ENCODE measurements around the gene SLAMF7. TPM values are rescaled to one million over a fixed set of nuclear protein-coding genes. Genes with fewer than 3 reads are reported as not detected.
"Not testable (repeated sequence)": the region's sequence is repeated elsewhere in the genome, so short reads cannot be mapped to it uniquely, and the experiment has no call there.

SLAMF7 gene
- total RNA-seq, 1 donor from 2014 or later = not detected

DNA sequence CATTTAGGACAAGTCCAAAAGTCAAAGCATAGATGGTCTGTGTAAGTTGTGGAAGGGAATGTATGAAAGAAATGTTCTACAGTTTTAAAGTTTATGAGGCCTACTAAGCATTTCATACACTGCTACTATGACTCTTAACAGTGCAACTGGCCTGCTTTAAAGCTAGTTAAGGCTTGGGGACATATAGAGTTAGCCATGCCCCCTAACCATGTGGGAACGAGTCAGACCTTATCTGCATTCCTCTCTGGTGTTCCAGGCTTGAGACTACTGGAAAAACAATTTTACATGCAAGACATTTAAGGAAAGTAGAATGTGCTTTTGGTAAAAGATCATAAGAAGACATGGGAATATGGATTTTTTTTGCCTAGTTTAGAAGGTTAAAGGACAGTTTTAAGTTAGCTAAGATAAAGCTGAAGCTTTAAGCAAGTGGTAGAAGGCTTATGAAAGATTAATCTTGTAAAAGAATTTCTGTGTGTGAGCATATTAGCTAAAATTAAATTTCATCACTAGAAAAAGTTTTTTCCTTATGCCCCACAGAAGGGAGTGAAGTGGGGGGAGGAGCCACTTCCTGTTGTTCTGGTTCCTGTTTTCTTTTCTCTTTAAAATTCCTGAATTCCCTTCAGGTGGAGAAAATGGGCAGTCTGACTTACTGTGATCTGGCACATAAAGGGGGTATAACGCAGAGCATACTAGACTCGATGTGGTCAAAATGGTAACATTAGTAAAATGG is 18.5 kb upstream of the SLAMF7 start:
- no peak for DNase-seq (ENCODE audit: low read depth in 2 of 2)

GRCh38 chr1:160721473-160721872 is 17.6 kb upstream of the SLAMF7 start:
- no peak for DNase-seq (ENCODE audit: low read depth in 2 of 2)

GRCh38 chr1:160722726-160723125 is 16.3 kb upstream of the SLAMF7 start:
- DNase-seq (ENCODE audit: low read depth in 2 of 2) = no peak

- DNase-seq (ENCODE audit: low read depth in 2 of 2) = no peak
These were observed 15.7 kb upstream of the SLAMF7 start for GRCh38 chr1:160723332-160723731.

DNA sequence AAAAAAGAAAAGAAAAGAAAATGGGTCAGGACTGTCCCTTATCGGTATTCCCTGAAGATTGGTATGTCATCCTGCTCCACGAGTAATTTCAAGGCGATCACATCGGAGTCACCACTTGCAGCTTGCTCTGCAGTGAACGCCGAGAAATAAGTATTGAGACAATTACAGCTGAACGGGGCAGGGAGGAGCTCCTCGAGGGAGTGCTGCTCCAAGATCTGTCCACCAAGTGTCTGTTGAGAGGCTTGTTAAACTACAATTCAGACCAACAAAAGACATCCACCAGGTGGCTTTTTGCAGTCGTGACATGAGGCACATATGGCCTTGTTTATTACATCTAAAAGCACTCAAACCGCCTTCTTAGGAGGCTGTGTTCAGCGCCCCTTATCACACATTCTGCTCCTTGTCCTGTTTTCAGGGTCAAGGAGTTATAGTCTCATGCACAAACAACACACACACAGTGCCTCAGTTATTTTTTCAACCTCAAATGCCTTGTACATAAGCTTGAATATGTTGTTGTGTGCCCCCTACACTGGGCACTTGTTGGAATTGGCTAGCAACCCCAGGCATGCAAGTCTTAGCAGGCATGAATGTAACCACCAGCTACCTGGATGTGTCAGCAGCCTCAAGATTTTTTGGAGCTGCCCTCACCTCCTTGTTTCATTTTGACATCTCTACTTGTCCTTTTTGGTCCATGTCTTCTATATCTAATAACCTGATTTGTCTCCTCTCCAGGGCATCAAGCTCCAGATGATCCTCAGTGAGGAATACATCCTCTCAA is 14.4 kb upstream of the SLAMF7 start:
- no peak for DNase-seq (ENCODE audit: low read depth in 2 of 2)

GRCh38 chr1:160726114-160726497 is 12.9 kb upstream of the SLAMF7 start:
- DNase-seq (ENCODE audit: low read depth in 2 of 2) = no peak

DNA sequence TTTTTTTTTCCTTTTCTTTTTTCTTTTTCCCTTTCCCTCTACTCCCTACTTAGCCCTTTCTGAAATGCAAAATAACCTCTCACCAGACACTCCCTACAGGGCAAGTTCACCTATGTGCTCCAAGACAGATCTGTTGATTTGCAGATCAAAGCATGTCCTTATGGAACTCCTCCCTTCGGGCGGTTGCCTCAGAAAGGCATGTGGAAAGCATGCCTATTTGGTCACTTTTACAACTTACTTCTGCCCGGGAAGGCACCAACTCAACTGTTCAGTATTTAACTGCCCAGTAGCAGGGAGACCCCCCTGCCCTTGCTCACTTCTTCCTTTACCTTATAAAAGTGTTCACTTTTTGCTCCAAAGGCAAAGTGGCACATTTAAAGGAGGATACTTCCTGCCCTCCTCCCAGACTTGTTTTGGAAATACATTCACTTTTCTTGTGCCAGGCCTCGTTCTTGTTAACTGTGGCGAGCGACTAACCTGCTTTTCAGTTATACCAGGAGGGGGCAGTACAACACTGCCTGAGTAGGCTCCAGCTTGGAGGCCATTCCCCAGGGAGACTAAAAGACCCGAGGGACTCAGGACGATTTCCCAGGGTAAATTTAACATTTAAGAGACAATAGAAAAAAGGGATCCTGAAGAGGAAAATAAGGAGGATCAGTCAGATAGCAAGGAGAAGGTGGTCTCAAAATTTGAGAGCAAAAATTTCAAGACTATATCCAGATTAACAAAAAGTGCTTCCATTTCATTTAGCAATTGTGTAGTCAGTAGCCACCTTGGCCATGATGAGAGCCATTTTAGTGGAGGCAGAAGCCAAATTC is 12.3 kb upstream of the SLAMF7 start:
- peak; percentile 37 to 63 for DNase-seq (ENCODE audit: low read depth in 2 of 2)

DNA sequence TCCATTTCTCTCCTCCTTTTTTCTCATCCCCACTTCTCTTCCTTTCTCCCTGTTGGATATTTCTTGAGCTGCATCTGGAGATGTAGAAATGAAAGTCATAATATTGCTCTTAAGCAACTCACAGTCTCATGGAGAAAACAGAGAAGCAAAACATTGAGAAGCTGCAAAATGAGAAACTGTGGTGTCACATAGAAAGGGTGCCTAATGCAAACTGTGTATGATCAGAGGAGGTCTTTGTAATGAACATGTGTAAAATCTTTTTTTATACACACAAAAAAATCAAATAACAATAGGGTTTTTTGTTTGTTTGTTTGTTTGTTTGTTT is 11.8 kb upstream of the SLAMF7 start:
- no peak for DNase-seq (ENCODE audit: low read depth in 2 of 2)

DNA sequence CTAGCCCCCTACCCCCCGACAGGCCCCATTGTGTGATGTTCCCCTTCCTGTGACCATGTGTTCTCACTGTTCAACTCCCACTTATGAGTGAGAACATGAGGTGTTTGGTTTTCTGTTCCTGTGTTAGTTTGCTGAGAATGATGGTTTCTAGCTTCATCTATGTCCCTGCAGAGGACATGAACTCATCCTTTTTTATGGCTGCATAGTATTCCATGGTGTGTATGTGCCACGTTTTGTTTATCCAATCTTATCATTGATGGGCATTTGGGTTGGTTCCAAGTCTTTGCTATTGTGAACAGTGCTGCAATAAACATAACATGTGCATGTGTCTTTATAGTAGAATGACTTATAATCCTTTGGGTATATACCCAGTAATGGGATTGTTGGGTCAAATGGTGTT is 7.5 kb upstream of the SLAMF7 start:
- not testable (repeated sequence) for DNase-seq (ENCODE audit: low read depth in 2 of 2)

DNA sequence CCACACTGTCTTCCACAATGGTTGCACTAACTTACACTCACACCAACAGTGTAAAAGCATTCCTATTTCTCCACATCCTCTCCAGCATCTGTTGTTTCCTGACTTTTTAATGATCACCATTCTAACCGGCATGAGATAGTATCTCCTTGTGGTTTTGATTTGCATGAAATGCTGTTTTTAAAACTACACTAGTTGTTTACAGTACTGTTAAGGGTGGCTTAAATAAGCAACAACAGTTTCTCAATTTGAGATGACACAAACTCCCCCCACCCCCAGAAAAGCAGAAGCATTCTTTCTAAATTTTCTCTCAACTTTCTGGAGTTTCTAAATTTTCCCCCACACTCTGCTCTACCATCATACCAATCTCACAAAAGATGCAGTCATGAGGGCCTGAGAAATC is 7.1 kb upstream of the SLAMF7 start:
- DNase-seq (ENCODE audit: low read depth in 2 of 2) = no peak

- DNase-seq (ENCODE audit: low read depth in 2 of 2) = no peak
These were observed 5.1 kb upstream of the SLAMF7 start for GRCh38 chr1:160733898-160734297.

DNA sequence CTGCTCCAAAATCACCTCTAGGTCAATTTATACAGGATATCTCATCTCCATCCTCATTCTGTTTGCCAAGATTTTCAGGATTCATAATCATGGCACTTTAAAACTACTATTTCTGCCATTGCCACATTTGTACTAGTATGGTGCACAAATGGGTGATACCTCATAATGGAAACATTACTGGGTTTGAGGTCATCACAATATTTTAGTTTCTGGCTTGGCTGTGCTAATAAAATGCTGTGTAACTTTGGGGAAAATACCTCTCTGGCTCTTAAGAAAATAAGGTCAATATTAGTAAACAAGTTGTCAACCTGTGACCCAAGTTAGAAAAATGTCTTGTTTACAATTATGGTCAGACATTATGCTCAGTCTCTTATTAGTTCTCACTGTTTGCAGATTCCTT is 4.7 kb upstream of the SLAMF7 start:
- no peak for DNase-seq (ENCODE audit: low read depth in 2 of 2)

DNA sequence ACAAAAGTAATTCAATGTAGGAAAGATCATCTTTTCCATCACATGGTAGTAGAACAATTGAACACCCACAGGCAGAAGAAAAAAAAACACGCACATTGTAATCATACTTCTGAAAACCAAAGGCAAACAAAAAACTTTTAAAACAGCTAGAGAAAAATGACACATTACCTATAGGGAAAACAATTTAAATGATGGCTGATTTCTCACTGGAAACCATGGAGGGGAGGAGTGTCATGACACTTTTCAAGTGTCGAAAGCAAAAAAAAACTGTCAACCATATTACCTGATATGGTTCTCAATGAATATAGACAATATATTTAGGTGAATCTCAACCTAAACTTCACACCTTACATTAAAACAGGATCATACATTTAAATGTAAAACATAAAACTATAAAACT is 776 bp upstream of the SLAMF7 start:
- no peak for DNase-seq (ENCODE audit: low read depth in 2 of 2)

DNA sequence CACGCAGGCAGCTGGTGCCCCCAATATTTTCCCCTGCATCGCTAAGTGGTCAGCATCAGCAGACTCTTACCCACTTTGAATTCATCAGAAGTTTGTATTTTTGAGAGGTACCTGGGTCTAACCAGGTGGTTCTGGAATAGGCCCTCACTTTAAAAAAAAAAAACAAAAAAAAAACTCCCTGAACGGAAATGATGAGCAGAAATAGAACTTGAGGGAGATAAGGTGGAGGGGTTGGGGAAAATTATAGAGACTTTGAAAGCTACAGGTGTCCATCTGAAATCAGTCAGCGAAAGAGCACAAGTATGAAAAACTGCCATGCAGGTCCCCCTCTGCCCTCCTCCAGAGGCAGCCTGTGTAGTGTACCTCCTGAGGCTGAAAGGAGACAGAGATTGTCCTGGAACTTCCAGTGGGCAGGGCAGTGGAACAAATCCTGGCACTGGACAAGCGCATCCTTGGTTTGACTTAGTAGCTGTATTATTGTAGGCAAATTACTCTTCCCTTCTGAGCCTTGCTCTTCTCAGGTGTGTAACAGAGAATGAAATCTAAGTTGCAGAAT is 1.2 kb downstream of the SLAMF7 start:
- no peak for DNase-seq (ENCODE audit: low read depth in 2 of 2)

DNA sequence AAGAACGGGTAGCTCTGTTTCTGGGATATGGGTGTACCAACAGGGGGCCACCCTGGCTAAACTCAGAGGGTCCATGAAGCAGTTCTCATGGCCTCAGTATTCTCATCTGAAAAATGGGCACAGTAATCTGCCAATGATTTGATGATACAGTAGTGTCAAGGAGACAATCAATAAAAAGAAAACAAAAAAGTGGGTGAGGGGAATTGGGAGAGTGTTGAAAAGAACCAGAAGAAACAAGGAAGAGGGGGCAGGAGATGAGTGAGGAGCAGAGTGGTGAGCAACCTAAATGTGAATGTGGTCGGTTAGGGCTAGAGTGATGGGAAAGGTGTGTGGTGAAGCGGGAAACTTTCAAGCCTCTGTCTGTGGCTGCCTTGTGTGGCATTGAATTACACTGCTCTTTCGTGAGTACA is 2.0 kb downstream of the SLAMF7 start:
- no peak for DNase-seq (ENCODE audit: low read depth in 2 of 2)

- DNase-seq (ENCODE audit: low read depth in 2 of 2) = no peak
These were observed 2.7 kb downstream of the SLAMF7 start for GRCh38 chr1:160741612-160742348.

GRCh38 chr1:160742428-160743127 is 3.5 kb downstream of the SLAMF7 start:
- no peak for DNase-seq (ENCODE audit: low read depth in 2 of 2)

GRCh38 chr1:160743266-160743665 is 4.2 kb downstream of the SLAMF7 start:
- DNase-seq (ENCODE audit: low read depth in 2 of 2) = no peak

DNA sequence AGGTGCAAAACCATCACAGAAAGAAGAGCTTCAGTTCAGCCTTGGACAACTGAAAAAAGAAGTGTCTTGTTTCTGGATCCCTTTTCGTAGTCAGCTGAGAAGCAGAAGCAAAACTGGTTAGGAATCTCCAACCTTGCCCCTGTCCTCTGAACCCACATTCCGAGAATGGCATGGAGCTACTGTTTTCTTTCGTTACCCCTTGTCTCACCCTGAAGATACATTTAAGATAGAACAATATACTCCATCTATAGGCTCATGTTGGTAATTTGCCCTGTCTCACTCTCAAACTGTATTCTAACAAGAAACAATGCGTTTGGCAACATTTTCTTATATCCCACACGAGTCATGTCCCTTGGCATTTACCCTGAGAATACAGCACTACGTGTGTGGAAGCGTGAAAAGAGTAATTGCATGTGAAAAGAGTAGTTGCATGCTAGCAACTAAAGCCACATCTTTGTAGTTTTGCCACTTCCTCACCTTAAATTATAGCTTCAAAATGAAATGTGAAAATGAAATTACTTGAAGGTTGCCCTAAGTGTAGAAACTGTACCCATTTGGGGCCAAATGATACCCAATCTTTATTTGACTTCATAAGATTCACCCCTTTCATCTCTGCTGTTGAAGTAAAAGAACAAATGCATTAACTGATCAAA is 5.3 kb downstream of the SLAMF7 start:
- no peak for DNase-seq (ENCODE audit: low read depth in 2 of 2)

GRCh38 chr1:160744852-160745520 is 5.9 kb downstream of the SLAMF7 start:
- DNase-seq (ENCODE audit: low read depth in 2 of 2) = no peak
